Fibroblast of the conjunctiva (primary cell): Measurements from ENCODE around the gene MATN1.

ENCODE experiments used
- DNase-seq: peaks from one replicate; pipeline ENCODE4 v3.0.0-alpha.2; 2010; ENCODE audit warnings: low read depth

The MATN1 gene

DNA sequence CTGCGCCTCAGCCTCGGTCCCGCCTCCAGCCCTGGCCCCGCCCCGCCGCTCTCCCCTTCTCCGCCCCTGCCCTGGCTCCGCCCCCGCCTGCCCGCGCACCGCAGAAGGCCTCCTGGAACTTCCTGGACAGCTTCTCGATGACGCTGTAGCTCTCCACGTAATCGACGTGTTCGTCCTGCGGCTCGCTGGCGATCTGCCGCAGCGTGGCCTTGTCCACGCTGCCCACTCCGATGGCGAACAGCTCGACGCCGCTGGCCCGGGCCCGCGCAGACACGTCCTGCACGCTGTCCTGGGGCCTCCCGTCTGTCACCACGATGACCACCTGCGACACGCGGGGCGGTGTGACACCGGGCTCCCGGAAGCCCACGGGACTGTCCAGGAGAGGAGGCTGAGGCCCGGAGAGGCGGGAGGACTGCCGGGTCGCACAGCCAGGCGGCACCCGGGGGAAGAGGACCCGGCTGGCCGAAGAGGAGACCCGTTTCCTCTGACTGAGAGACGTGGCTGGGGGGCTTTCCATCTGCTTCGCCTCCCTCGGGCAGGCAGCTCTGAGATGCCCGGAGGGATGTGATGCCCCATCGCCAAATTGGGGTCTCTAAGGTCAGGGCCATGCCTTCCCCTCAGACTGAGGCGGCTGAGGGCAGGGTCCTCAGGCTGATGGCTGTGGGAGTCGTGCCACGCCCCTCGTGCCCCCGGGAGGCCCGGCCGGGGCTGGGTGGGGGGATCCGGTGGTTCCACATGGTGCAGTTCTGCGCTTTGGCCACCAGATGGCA lies 4.6 kb downstream of the MATN1 start:
- peak; percentile 98 for DNase-seq

DNA sequence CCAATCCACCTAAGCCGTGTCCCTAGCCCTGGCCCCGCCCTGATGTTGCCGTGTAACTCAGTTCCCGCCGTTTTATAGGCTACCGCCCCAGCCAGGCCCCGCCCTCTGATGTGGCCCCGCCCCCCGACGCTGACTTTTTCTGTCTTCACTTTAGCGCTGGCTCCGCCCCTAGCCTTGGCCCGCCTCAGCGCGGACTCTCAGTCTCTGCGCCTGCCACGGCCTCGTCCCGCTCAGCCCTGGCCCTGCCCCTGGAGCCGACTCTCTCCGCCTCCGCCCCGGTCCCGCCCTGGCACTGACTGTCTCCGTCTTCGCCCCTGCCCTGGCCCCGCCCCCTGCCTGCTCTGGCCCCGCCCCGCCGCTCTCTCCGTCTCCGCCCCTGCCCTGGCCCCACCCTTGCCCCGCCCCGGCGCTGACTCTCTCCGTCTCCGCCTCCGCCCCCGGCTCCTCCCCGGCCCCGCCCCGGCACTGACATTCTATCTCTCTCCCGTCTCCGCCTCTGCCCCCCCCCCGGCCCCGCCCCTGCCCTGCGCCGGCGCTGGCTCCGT lies 5.2 kb downstream of the MATN1 start:
- peak; percentile 97 for DNase-seq

DNA sequence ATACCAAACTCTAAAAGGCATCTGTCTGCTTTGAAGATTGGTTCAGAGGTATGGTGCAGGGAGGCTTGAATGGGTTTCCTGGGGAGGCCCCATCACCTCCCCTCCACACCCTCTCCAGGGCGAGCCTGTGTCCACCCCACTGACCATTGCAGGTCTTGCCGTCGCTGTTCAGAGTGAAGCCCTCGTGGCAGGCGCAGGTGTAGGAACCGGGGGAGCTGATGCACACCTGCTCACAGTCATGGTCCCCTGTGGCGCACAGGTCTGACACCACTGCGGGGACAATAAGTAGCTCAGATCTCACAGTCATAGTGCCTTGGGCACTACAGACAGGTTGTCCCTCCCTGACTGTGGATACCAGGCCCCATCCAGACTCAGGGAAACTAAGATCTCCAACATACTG lies 6.7 kb downstream of the MATN1 start:
- DNase-seq, result no peak

DNA sequence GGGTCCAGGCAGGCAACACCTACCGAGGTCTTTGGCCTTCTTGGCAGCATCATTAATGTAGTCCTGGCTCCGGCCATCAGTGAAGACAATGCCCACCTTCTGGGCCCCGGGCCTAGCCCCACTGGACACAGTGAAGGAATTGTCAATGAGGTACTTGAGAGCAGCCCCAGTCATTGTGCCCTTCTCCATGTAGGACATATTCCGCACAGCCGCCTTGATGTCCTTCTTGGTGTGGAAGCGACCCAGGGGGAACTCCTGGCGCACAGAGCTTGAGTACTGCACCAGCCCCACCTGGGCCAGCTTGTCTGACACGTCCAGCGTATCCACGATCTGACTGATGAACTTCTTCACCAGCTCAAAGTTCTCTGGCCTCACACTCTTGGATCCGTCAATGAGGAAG lies 7.5 kb downstream of the MATN1 start:
- DNase-seq, result no peak

DNA sequence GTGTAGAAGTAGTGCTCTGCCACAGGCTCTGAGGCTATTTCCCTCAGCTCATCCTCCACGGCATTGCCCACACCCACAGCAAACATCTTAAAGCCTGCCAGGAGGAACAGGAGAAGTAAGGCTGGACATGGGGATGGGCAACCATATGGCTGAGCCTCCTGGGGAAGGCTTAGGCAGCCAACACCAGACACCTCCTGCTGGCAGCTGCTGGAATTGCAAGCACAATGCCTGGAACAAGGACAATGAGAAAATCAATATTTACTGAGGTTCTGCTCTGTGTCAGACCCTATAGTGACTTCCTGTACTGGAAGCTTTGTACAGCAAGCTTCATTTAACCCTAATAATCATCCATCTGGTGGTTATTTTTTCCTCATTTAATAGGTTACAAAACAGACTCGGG lies 8.2 kb downstream of the MATN1 start:
- DNase-seq, result no peak

DNA sequence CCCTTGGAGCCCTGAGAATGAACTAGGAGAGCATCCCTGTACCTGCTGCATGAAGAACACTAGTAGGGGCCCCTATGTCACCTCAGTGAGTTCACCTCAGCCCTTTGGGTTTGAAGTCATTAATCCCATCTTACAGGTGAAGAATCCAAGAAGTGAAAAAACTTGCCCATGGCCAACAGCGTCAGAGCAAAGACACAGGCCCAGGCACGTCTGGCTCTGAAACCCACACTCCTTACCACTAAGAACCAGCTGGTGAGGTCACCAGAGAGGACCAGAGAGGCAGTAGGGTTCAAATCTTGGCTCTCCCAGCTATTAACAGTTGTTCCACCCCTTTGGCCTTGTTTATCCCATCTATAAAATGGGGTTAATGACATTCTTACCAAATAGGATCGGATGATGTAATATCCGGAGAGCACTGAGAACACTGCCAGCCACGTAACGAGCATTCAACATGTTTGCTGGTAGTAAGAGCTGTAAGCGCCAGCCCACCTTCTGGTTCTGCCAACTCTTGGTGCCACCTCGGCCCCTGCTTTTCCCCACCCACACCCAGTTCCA lies 8.8 kb downstream of the MATN1 start:
- DNase-seq, result no peak

DNA sequence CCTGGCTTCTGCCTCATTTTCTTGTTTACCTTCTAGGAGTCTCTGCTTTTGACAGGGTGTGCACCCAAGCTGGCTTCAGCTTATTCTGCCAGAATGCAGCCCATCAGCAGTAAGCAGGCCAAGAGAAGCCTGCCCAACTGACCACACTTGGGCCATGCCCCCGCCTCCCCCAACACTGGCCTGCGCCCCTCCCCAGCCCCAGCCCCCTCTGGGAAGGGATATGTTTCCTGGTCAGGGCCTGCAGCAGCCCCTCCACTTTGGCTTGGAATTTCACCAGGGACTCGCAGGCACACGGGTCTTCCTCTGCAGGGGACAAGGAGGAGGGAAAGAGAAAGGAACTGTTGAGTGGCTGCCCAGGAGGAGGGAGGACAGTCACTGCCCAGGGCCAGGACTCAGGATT lies 9.4 kb downstream of the MATN1 start:
- no peak for DNase-seq

DNA sequence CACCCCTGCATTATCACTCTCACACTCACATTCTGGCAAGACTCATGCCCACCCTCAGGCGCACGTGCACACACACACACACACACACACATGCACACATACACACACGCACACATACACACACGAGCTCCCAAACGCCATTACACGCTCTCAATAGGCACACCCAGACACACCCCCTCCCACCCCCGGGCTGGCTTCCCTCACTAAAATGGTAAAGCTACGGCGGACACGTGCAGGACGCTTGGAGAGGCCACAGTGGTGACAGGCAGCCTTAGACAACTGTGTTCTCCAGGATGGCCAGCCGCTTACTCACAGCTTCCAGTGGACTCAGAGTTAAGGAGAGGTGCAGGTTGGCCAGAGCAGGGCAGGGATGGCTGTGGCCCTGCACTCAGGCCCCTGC lies 10.1 kb downstream of the MATN1 start:
- no peak for DNase-seq

DNA sequence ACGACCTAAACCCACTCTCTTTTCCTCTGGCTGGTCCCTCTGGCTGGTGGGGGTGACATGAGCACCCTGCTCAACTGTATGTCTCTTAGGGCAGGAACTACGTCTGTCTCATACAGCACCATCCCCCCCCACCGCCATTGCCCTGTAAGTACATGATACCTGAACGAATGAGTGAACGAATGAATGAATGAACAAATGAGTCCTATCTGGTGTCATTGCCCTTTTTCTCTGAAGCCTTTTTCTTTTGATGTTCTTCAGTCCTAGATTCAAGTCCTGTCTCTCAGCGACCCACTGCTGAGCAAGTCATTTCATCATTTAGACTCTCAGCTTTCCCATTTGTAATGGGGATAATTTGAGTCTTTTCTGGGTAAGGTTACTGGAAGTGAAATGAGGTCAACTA lies 10.8 kb downstream of the MATN1 start:
- no peak for DNase-seq

DNA sequence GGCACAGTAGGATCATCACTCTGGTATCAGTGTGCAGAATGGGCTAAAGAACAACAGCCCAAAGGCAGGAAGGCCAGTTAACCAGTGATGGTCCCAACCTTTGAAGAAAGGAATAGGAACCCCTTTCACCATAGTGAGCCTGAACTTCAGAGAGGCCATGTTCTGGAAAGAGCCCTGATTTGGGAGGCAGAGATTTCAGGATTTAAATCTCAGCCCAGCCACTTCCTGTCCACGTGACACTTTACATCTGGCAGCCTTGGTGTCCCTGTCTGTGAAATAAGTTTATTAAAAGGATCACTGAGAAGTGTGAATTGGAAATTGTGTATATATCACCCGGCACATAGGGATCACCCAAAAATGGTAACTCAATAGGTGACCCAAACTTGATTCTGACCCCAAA lies 13.0 kb downstream of the MATN1 start:
- DNase-seq, result no peak

DNA sequence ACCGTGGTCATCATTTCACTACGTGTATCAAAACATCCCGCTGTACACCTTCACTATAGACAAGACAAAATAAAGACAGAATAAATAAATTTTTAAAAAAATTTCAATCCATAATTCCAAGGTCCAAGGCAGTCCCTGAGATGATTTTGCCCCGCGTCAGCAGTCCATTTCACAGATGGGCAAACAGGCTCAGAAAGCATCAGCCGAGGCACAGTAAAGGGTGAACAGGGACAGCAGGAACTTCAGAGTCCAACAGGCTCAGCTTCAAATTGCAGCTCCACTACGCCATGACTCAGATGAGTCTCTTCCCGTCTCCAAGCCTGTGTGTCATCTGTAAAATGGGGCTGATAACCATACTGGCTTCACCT lies 15.0 kb downstream of the MATN1 start:
- no peak for DNase-seq

DNA sequence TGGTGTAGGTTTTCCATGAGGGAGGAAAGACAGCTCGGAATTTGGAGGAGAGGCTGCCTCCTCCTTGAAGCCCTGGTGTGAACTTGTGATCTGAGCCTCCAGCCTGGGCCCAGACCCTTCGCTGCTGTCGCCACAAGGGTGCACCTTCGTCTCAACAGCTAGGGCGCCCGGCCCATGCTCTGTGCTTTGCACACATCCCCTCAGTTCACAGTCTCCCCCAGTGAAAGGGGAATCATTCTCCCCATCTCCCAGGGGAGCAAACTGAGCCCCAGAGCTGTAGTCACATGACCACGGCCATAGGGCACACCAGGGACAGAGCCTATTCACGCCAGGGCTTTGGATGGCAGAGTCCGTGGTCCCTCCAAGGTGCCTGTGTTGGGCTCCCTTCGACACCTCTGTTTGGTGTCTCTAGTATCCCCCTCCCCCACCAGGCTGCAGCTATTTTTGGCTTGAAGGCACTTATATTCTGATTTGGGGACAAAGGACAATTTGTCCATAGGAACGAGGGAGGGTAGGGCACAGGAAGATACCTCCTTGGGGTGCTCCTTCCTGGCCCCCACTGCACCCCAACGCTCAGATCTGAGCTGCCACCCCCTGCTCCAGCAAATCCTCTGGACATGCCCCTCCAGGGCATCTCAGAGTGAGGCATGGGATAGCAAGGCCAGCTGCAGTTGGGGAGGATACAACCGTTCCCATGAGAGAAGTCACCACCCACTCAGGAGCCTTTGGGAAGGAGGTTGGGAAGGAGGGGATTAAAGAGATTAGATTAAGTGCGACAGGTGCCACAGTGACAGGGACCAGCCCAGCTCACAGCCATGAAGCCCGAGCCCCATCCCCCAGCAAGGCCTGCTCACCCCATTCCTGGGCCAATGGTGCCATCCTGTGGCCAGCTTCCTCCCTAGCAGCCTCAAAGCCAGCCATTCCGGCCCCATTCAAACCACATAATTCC lies 15.7 kb downstream of the MATN1 start:
- DNase-seq, result peak; percentile 32

DNA sequence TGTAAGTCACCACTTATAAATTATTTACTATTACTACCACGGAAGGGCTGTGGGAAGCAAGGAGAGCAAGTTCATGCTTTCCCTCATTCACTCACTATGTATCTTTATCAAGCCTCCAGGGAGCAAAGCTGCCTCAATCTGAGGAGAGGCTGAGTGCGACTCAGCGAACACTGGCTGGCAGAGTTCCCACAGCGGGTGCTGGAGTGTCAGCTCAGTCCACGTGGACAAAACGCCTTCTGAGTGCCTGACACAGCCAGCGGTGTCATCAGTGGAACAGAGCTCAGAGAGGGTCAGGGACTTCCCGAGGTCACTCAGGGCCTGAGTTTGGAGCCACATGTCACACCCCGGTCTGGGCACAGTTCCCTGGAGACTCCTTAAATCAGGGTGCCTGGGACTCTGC lies 16.9 kb downstream of the MATN1 start:
- no peak for DNase-seq

DNA sequence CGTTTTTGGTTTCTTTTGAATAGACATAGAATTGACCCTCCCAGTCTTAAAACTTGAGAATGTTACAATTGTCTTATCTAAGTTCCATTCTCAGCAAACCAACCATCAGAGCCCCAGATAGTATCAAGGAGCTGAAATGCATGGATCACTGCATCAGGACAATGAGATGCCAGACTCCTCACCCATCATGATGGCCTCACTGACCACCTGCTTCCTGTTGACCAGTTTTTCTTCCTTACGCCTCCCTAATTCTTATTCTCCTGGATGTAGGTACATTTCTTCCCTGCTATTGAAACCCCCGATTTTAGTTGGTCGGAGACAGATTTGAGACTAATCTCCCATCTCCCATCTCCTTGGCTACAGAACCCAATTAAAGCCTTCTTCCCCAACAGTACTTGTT lies 17.7 kb downstream of the MATN1 start:
- no peak for DNase-seq

DNA sequence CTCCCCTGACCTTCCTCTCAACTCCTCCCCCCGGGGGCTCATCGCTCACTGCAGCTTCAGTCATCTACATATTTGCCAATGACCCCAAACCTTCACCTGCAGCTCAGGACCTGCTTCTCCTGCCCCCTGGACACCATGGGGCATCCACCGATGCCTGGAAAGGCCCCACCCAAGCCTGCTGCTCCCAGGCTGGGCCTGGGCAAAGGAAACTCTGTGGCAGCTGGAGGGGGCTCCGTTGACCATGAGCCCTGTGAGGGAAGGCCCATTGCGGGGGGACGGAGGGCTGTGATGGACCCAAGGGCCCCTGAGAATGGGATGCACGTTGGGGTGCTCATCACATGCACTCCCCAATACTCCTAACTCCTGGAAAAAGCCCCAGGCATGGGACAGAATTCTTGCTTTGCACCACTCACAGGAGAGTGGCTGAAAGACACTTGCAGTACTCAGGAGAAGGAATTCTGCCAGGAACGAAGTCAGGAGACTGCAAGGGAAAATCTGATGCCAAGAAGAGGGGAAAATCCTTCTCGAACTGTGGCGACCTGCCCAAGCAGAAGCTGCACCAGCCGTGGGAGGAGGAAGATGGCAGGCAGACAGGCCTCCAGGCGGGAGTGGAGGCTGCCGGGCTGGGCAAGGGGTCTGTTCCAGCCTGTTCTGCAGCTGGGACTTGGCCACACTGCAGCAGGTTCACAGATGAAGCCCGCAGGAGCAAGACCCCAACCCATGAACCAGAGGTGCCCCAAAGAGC lies 18.4 kb downstream of the MATN1 start:
- no peak for DNase-seq

DNA sequence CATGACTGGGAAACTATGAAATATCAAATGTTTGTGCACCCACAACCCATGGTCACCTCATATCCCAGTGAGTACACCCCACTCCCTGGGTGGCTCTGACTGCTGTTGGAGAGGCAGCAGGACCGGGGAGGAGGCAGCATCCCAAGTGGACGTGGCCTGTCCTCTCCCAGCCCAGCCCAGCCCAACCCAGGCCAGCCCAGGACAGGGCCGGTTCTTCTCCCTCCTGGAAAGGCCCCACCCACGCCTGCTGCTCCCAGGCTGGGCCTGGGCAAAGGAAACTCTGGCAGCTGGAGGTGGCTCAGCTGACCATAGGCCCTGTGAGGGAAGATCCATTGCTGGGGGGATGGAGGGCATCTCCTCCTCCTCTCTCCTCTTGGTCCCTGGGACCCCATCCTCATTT lies 19.1 kb downstream of the MATN1 start:
- peak; percentile 24 for DNase-seq

DNA sequence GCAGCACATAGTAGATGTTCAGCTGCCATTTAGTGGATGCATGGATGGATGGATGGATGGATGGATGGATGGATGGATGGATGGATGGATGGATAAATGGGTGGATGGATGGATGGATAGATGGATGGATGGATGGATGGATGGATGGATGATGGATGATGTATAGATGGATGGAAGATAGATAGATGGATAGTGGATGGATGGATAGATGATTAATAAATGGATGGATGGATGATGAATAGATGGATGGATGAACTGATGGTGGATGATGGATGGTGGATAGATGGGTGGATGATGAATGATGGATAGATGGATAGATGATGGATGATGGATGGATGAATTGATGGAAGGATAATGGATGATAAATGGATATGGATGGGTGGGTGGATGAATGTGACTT lies 20.6 kb downstream of the MATN1 start:
- DNase-seq, result no peak

DNA sequence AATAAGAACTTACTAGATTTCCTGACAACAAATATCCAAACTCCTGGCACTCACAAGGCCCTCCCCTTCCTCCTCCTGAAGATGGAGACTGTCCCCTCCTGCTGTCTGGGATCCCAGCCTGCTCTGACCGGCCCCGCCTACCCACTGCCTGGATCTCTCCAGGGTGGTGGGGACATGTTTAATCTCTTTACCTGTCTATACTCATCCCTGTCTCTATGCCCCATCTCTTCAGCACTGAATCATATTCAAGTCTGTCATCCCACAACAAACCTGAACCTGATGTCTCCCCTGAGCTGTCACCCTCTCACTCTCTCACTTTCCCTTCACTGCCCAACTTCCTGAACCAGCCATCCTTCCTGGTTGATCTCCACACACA lies 22.1 kb downstream of the MATN1 start:
- no peak for DNase-seq

DNA sequence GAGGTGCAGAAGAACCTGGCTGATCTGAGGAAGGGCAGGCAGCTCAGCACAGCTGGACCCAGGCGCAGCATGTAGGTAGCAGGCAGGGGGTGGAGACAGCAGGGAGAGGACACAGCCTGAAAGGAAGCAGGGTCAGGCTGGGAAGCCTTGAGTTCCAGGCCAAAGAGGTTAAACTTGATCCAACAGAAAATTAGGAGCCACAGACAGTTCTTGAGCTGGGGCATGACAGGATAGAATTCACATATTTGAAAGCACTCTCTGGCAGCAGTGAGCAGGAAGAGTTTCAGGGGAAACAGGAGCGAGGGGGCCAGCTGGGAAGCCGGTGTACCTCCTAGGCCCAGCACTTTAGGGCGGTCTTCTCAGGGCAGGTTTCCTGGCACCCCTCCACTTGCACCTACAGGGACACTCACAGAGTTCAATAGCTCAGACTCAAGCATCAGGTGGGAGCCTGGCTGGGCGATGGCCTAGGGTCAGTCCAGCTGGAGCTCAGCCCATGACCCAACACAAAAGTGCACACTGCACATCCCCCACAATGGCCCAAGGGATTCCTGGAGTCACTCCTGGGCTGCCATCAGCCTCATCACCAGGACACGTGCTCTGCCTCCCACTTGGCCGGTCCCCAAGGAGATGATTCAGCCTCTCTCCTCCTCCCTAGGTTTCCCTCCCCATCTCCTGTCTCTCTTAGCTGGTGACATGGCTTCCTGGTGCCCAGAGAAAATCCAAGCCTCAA lies 22.7 kb downstream of the MATN1 start:
- DNase-seq, result peak; percentile 59

DNA sequence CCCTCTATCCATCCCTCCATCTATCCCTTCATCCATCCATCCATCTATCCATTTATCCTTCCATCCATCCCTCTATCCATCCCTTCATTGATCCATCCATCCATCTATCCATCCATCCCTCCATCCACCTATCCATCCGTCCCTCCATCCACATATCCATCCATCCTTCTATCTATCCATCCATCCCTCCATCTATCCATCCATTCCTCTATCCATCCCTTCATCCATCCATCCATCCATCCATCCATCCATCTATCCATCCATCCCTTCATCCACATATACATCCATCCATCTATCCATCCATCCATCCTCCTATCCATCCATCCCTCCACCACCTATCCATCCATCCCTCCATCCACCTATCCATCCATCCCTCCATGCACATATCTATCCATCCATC lies 23.6 kb downstream of the MATN1 start:
- DNase-seq, result no peak

DNA sequence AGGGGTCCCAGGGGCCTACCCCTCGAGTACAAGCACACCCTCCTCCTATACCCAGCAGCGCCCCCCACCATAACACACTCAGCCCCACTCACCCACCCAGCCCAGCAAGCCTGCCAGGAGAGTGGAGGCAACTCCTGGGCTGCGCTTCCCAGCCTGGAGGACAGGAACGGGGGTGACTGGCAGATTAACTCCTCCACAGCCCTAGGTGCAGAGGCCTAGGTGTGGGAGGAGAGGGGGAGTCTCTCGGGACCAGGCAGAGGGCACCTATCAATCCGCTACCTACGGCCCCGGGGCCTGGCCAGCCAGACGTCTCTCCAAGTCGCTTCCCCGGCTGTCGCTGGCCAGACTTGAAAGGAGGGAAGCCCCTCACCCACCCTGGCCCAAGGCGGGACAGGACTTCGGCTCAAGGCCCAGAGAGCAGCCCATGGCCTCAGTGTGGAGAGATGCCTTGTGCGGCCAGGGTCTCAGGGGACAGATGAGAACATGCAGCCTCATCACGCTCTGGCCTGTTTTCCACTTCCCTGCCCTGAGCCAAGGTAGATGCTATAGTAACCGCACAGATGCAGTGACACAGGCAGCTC lies 24.9 kb downstream of the MATN1 start:
- DNase-seq, result peak; percentile 26
